ENCODE data around the gene KRTAP5-6.
"Not testable (repeated sequence)": the region's sequence is repeated elsewhere in the genome, so short reads cannot be mapped to it uniquely, and the experiment has no call there.

The KRTAP5-6 gene

GRCh38 chr11:1661454-1662269 lies 35.3 kb upstream of the KRTAP5-6 start:
- not testable (repeated sequence) for DNase-seq

- DNase-seq = not testable (repeated sequence)
These were observed 34.2 kb upstream of the KRTAP5-6 start for GRCh38 chr11:1662699-1663283.

- no peak for DNase-seq
These were observed 31.7 kb upstream of the KRTAP5-6 start for GRCh38 chr11:1665313-1665712.

GRCh38 chr11:1667121-1667850 lies 29.7 kb upstream of the KRTAP5-6 start:
- DNase-seq = no peak

- no peak for DNase-seq
These were observed 29.1 kb upstream of the KRTAP5-6 start for GRCh38 chr11:1667906-1668305.

- no peak for DNase-seq
These were observed 28.0 kb upstream of the KRTAP5-6 start for GRCh38 chr11:1668911-1669473.

GRCh38 chr11:1669546-1670218 lies 27.3 kb upstream of the KRTAP5-6 start:
- no peak for DNase-seq

GRCh38 chr11:1670457-1670856 lies 26.5 kb upstream of the KRTAP5-6 start:
- not testable (repeated sequence) for DNase-seq

- no peak for DNase-seq
These were observed 26.1 kb upstream of the KRTAP5-6 start for GRCh38 chr11:1670905-1671371.

- DNase-seq = no peak
These were observed 25.3 kb upstream of the KRTAP5-6 start for GRCh38 chr11:1671658-1672057.

- DNase-seq = no peak
These were observed 24.2 kb upstream of the KRTAP5-6 start for GRCh38 chr11:1672613-1673350.

- DNase-seq = no peak
These were observed 23.4 kb upstream of the KRTAP5-6 start for GRCh38 chr11:1673446-1674172.

GRCh38 chr11:1674173-1675131 lies 22.5 kb upstream of the KRTAP5-6 start:
- DNase-seq = no peak

GRCh38 chr11:1675536-1676228 lies 21.3 kb upstream of the KRTAP5-6 start:
- DNase-seq = no peak

GRCh38 chr11:1676229-1676740 lies 20.7 kb upstream of the KRTAP5-6 start:
- no peak for DNase-seq

GRCh38 chr11:1679881-1680280 lies 17.1 kb upstream of the KRTAP5-6 start:
- DNase-seq = no peak

GRCh38 chr11:1682225-1682905 lies 14.6 kb upstream of the KRTAP5-6 start:
- DNase-seq = no peak

- DNase-seq = not testable (repeated sequence)
These were observed 13.8 kb upstream of the KRTAP5-6 start for GRCh38 chr11:1683216-1683615.
